HG02678 (cell line): ENCODE results near the gene ASB8.
A peak's percentile ranks its signal among the peaks of the same experiment; 100 is the strongest.

Source experiments
- ATAC-seq: cut with Tn5 transposase; IDR thresholded peaks from one replicate; pipeline ENCODE4 v1.9.1; 2021; ENCODE audit warnings: mild to moderate bottlenecking, moderate library complexity; ENCODE audit not compliant: unreplicated experiment

Gene ASB8, protein sequence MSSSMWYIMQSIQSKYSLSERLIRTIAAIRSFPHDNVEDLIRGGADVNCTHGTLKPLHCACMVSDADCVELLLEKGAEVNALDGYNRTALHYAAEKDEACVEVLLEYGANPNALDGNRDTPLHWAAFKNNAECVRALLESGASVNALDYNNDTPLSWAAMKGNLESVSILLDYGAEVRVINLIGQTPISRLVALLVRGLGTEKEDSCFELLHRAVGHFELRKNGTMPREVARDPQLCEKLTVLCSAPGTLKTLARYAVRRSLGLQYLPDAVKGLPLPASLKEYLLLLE

DNA sequence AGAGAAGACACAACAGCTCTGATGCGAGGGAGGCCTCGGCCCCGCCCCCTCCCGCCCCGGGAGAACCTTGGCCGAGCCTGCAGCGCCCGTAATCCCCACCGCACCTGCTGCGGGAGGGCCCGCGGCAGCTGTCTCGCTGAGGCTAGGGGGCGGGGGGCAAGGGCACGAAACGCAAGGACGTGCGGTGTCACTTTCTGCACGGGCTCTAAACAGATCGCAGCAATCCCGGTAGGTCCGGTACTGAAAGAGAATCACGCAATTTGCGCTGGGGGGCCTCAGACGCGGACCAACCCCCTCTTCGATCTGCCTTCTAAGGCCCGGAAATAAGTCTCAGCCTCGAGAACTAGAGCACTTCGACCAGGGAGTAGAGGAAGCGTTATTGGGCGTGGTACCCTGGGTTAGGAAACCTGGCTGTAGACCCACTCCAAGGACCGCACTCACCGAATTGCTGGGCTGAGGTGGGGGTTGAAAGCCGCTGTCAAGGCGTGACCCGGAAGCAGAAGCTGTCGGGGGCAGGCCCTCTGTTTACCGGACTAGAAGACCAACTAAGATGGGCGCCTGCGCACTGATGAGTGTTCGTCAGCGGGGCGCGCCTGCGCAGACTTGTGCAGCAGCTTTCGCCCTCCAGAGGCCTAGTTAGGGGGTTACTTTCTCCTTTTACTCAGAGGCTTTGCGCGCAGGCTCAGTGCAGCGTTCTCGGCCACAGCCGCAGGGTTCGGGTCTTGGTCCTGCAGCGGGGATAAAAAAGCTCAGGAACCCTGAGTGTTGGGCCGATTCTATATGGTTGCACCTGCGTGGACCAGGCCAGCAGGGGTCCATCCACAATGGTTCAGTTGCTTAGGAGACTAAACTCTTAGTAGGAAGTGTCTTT, at the start of gene ASB8:
Gene ASB8, minus strand, starts transcription at position 498 of the 871 bp plus-strand sequence. CDS start 4,019 bp downstream, outside the sequence.
- peak; percentile 89 for ATAC-seq

DNA sequence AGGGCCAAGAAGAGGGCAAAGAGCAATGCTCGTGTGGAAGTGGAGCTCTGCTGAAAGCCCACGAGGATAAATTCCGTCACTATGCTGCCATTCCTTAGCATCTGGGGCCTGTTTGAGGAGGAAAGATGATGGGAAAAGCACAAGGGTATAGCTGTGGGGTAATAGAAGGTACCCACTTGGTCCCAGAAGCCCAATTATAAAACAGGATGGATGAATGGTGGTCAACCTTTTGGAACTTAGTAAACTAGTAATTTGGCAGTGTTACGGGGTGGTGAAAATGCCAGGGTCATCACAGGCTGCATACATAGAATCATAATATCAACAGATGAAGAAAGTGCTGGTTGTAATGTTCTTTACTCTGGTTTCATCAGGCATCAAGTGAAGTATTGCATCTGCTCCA, 45.9 kb upstream of the ASB8 start, which contains the start of gene OR10AD1:
Gene OR10AD1, minus strand, starts transcription at position 101 of the 400 bp plus-strand sequence. Its CDS starts 0 bp downstream, at position 101.
- no peak for ATAC-seq

DNA sequence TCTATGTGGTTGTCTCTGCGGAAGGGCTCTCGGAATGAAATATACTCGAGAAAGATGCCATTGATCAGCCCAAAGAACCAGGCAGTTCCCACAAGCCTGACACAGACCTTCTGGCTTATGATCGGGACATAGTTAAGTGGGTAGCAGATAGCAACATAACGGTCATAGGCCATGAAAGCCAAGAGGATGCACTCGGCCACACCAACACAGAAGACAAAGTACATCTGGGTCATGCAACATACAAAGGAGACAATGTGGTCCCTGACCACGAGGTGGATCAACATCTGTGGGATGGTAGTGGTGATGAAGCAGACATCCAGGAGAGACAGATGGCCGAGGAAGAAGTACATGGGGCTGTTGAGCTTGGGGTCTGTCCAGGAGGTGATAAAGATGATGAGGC, 45.5 kb upstream of the ASB8 start:
- ATAC-seq: no peak

DNA sequence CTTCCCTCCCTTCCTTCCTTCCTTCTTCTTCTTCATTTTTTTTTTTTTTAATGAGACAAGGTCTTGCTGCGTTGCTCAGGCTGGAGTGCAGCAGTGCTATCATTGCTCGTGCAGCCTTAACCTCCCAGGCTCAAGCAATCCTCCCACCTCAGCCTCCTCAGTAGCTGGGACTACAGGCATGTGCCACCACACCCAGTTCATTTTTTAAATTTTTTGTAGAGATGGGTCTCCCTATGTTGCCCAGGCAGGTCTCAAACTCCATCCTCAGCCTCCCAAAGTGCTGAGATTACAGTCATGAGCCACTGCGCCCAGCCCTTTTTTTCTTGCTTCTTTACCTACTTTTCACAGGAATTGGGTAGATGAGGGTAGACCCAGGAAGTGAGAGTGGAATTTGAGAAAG, 44.2 kb upstream of the ASB8 start:
- no peak for ATAC-seq

DNA sequence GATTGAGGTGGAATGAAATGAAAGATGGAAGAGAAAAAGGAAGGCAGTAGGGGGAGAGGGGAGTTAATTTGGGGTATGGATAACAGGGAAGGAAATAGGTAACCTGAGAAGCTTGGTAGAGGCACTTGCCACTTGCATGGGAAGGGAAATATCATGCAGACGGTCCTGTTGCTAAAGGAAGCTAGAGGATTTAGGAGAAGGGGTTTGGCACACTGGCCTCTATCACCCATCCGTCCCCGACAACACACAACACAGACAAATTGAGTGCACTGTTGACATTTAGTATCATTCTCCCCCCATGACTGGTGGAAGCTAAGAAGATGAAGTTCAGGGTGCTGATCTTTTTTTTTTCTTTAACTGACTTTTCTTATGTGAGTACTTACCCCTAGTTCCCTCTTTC, 43.8 kb upstream of the ASB8 start:
- ATAC-seq: no peak

DNA sequence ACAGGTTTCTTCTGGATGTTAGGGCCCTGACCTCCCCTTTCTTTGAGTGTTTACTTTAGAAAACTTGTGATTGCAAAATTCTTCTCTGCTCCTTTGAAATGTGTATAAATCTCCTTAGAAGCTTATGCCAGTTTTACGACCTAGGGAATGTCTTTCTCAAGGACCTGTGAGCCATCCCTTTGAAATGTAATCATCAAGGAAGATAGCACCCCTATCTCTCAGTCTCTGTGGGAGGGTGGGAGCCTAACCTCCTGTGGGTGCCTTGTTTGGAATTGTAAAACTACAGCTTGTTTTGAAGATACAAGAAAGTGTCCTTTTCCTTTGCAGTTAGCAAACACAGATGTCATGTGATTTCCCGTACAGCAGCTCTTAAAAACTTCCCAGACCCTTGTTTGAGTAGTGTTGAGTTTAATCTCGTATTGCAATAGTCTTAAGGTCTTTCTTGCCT, 42.5 kb upstream of the ASB8 start:
- ATAC-seq: no peak

DNA sequence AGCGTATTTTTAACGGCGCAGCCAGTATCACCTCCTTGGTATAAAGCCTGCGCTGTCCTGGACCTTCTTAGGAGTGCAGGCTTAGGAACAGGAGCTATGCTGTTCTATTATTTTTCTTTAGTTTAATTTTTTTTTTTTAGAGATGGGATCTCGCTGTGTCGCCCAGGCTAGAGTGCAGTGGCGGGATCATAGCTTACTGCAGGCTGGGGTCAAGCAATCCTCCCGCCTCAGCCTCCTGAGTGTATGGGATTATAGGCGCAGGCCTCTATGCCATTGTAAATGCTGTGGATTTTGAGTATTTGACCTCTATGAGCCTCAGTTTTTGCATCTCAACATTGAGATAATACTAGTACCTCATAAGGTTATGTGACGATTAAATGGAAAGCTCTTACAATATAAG, 41.7 kb upstream of the ASB8 start:
- ATAC-seq: no peak

DNA sequence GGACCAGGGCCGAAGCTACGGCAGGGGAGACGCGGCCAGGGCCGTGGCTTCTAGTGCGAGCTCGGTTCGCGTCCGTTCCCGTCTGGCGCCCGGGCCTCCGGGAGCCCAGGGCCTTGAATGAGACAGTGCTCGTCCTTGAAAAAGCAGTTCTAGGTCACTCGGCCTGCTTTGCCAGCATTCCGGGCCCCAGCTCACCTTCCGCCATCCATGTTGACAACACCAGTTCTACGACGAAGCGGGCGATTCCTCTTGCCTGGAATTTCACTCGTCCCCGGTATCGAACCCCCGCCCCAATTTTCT, 41.3 kb upstream of the ASB8 start:
- peak; percentile 6 for ATAC-seq

DNA sequence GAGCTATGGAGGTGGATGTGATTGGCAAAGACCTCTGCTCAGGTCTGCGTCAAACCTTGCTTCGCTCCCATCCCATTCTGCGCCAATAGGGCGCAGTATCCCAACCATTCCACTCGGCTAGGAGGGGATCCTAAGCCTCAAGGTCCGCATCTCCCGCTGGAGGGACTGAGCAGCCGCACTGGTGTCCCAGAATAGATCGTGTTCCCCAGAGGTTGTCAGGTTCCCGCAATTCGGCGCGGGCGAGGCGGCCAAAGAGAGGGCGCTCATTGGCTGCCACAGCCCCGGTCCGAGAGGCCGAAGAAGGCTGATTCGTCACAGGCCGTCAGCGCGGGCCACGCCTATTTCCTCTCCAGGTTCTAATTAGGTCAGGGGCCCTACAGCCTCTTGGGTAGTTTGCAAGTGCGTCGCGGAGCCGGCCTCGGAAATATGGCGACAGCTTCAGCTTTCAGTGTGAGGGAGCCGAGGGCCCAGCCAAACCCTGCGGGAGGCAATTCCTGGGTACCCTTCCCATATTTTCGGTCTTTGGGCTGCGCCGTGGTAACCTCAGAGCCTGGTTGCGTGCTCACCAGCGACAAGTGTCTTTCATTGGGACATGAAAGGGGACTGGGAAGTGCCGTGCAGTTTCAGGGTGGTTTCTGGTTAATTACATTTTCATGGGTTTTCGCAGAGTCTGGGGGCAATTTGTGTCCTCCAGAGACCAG, 40.8 kb upstream of the ASB8 start:
- ATAC-seq: peak; percentile 100

DNA sequence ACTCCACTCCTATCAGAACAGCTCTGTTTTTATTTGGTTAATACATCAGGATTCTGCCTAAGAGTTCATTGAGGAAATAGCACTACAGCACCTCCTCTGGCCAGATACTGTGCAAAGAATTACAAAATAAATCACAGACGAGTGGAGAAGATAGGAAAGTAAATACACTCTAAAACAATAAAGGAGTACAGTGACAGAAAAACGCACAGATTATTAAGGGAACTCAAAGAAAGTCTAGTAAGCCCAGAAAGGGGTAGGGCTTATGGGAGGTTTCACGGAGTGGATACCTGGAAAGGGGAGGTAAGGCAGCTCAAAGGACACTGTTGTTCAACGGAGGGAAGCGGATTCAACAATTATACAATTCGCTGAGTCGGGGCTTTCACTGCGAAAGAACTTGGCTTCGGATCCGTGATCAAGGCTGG, 40.2 kb upstream of the ASB8 start:
- ATAC-seq: peak; percentile 13

DNA sequence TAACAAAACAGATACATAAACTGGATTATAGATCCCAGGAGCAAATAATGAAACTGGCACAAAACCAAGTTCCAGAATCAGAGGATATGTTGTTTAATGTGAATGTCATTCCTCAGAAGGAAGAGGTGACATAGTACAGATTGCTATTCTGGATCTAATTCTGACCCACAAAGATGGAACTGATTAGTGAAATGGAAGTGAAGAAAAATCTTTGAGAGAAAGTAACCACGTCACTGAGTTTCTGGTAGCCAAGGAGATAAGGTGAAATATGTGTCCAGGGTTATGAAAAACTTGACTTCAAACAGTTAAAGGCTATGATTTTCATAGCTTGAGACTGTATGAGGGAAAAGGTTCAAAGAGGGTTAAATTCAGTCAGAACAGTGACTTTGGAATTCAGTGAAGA, 37.5 kb upstream of the ASB8 start:
- ATAC-seq: no peak

DNA sequence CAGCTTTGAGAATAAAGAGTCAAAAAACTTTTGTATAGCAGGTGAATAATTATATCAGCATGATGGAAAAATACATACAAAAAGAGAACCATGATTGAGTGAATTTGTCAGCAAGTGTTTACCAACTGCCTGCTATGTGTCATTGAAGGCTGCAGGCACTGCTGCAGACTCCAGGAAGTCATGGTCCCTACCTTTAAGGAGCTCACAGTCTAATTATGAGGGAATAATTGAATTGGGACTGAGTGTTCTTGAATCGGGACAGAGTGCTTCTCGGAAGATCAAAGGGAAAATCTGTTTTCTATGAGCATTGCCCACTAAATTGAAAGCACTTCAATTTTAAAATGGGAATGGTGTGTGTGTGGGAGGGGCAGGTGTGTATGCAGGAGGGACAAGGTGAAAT, 36.3 kb upstream of the ASB8 start:
- no peak for ATAC-seq

DNA sequence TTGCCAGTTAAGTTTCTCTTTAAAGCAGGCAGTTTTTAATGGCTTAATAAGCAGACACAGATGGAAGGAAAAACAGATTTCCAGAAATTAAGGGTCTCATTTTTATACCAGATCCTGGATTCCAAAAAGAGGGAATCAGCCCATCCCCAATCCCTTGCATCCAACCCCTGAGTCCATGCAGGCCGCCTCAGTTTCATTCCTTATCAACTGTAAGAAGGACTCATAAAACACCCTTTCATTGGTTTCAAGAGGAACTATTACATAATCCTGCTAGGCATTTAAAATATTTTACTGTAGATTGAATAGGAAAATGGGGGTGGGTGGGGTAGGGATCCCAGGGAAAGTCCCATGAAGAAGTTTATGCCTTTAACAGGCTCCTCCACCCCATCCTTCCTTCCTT, 35.5 kb upstream of the ASB8 start:
- no peak for ATAC-seq

DNA sequence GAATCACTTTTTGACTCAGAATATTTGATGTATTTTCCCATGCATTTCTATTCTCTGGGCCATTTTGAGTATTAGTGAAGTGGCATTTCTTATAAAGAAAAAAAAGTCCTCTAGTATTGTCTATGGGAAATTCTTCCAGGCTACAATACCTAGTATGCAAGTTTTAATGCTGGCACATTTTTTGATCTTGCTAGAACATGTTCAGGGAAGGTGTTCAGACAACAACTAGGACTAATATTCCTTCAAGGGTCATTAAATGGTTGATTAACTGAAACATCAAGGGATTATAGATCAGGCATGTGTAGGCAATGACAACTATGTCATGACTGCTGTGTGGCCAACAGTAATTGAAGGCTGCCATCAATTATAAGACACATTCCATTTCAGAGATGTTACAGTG, 33.8 kb upstream of the ASB8 start:
- no peak for ATAC-seq

DNA sequence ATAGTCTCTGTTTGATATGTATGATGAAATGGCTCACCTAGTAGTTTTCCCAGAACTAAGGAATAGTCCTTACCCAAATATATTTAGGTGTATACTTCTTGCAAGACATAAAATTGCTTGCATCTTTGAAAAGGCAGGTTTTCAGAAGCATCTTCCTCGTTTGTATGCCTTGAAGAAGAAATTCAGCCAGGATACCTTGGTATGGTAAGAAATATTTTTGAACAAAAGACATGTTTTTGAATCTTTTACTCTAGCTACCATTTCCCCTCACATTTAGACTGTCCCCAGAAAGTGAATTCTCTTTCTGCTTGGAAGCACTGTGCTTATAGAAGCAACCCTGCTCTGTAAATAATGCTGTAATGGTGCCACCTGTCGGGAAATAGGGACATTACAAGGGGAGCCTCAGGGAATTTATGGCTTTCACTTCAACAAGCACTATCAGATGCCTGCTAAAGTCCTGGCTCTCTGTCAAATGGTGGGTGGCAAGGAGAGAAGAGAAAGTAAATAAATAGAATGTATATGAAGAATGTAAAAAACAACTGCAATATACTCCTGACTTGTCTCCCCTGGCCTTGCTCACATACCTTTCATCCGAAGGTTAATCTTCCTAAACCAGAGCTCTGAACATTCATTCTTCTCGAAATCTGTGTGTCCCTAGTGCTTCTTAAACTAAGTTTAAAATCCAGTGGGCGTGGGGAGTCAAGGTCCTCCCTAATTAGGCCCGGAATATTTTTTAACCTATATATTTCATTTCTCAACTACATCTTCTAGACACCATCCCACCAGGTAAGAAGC, 32.2 kb upstream of the ASB8 start:
- peak; percentile 58 for ATAC-seq

DNA sequence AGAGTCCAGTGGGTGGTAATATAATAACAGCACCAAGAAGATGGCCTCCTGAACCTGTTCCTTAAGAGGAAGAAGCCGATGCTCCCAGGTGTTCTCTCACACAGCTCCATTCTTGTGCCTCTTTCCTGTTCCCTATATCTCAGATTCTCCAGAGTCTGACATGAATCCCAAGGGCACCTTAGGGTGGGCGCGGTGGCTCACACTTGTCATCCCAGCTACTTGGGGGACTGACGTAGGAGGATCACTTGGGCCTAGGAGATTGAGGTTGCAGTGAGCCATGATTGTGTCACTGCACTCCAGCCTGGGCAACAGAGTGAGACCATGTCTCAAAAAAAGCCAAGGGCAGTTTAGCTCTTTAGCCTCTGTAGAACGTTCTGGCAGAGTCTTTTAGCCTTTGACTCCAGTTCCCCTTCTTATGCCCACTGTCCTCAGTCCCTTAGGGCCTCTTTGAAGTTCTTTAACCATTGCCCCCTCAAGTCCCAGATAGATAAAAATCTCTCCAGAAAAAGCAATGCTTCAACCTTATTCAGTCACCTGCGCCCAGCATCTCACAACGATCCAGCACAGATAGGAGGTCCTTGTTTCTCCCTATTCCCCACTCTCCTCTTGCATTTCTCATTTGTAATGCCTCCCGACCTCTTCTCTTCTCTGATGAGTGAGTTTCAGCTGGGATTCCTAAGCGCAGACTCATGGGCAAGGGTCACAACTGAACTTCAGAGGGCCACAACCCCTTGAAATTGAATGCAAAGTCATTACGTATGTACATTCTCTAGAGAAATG, 30.8 kb upstream of the ASB8 start:
- ATAC-seq: no peak

DNA sequence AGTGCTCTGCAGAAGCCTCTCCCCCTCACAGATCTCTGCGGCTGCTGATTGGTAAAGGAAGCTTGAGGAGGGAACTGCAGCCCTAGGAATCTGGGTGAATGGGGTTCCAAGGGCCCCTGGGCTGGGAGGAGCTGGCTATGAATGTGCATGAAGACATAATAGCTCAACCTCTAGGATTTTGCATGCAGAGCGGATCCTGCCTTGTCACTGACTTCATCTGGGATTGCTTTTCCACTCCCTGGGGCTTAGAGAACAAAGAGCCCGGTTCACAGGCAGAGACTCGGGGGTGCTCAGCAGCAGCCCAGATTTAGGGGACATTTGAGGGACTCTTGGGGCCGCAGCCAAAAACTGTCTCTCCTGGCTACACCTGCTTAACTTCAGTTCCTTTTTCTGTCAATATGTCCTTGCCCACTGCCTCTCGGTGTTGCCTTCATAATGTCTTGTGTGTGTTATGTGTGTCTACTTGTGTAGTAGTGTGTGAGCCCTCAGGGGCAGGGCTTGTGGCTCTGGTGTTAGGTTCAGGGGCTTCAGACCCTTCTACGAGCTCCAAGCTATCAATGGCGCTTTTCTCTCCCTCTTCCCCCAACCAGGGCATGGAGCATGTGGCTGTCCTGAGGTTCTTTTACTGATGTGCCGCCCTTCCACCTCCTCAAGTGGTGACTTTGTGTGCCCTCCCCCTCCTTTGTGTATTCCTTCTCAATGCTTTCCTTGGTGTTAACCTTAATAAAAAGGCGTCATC, 28.0 kb upstream of the ASB8 start:
- no peak for ATAC-seq

DNA sequence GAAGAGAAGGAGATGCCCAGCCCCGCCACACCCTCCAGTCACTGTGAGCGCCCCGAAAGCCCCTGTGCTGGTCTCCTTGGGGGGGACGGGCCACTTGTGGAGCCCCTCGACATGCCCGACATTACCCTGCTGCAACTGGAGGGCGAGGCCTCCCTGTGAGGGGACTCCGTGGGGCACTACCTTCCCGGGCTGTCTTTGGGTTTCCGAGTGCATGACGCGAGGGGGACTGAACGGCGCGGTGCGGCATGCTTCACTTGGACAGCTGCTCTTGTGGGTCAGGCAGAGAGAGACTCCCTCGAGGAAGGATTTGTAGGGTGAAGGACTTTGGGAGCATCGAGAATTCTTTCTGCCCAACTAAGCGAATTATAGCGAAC, 27.2 kb upstream of the ASB8 start:
- ATAC-seq: no peak

DNA sequence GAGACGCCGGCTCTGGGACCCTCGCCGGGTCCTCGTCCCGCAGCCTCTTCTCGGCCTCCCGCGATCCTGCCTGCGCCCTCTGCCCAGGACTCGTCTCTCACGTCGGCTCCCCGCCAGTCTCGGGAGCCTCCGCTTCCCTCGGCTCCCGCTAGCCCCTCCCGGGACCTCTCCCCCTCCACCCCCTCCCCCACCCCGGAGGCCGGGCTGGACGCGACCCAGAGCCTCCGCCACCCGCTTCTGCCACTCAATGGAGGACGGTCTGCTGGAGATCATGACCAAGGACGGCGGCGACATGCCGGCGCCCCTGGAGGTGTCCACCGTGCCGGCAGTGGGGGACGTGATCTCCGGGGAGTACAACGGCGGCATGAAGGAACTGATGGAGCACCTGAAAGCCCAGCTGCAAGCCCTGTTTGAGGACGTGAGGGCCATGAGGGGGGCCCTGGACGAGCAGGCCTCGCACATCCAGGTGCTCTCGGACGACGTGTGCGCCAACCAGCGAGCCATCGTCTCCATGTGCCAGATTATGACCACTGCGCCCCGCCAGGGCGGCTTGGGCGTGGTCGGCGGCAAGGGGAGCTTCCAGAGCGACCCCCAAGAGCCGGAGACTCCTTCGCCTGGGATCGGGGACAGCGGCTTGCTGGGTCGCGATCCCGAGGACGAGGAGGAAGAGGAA, 26.7 kb upstream of the ASB8 start:
- no peak for ATAC-seq
